ENCODE data around the gene INPP5D. TPM values are rescaled to one million over a fixed set of nuclear protein-coding genes. Genes with fewer than 3 reads are reported as not detected.

The INPP5D gene
- total and polyA plus RNA-seq, 12 donors = 3.4 to 29.4 (median 14.3) TPM

GRCh38 chr2:233115741-233116140 lies 55.6 kb downstream of the INPP5D start:
- DNase-seq = no peak
- intact Hi-C loops (cut with DNase I) = no loop called here
- WGBS, 4 donors = 63 to 78% (median 71%) methylated on average over 2 of the region's 2 CpGs

GRCh38 chr2:233116946-233117345 lies 56.8 kb downstream of the INPP5D start:
- intact Hi-C loops (cut with DNase I) = no loop called here
- no peaks in the 10 kb centered on the region for H3K27me3 ChIP-seq

More at GRCh38 chr2:233115741-233116140, 55.6 kb downstream of the INPP5D start:
- Histone ChIP-seq H3K9me3 (replicated peaks in 1 of 3) (no peaks in the 10 kb centered on the region), H3K27me3 (no peaks in the 10 kb centered on the region), H3K4me1 (replicated peaks in 1 of 2) (no peaks in the 10 kb centered on the region), H3K36me3 (replicated peaks in 1 of 2) (no peaks in the 10 kb centered on the region), H3K27ac (no peak overlapping the region), H3K4me3 (no peak overlapping the region)
- no peak for TF ChIP-seq POLR2A (IDR thresholded peaks at IDR 0.05)
- TF ChIP-seq, protein P1, sequence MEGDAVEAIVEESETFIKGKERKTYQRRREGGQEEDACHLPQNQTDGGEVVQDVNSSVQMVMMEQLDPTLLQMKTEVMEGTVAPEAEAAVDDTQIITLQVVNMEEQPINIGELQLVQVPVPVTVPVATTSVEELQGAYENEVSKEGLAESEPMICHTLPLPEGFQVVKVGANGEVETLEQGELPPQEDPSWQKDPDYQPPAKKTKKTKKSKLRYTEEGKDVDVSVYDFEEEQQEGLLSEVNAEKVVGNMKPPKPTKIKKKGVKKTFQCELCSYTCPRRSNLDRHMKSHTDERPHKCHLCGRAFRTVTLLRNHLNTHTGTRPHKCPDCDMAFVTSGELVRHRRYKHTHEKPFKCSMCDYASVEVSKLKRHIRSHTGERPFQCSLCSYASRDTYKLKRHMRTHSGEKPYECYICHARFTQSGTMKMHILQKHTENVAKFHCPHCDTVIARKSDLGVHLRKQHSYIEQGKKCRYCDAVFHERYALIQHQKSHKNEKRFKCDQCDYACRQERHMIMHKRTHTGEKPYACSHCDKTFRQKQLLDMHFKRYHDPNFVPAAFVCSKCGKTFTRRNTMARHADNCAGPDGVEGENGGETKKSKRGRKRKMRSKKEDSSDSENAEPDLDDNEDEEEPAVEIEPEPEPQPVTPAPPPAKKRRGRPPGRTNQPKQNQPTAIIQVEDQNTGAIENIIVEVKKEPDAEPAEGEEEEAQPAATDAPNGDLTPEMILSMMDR (IDR thresholded peaks at IDR 0.05) = no peak

GRCh38 chr2:233117351-233117750 lies 57.2 kb downstream of the INPP5D start:
- DNase-seq = no peak
- no peak overlapping the region for H3K27ac ChIP-seq
- H3K36me3 ChIP-seq (replicated peaks in 1 of 2) = no peaks in the 10 kb centered on the region
- no peaks in the 10 kb centered on the region for H3K9me3 ChIP-seq (replicated peaks in 1 of 3)
- no peaks in the 10 kb centered on the region for H3K27me3 ChIP-seq
- no peak for TF ChIP-seq POLR2A (IDR thresholded peaks at IDR 0.05)
- TF ChIP-seq, protein P1 (IDR thresholded peaks at IDR 0.05) = no peak
- WGBS, 4 donors = 77 to 83% (median 79%) methylated on average over 6 to 13 of the region's 13 CpGs
- no peaks in the 10 kb centered on the region for H3K4me1 ChIP-seq (replicated peaks in 1 of 2)
- intact Hi-C loops (cut with DNase I) = no loop called here
- H3K4me3 ChIP-seq = no peak overlapping the region

More at GRCh38 chr2:233116946-233117345, 56.8 kb downstream of the INPP5D start:
- no peaks in the 10 kb centered on the region for H3K36me3 ChIP-seq (replicated peaks in 1 of 2)
- TF ChIP-seq POLR2A (IDR thresholded peaks at IDR 0.05) = no peak
- TF ChIP-seq, protein P1 (IDR thresholded peaks at IDR 0.05) = no peak
- WGBS, 4 donors = 72 to 87% (median 76%) methylated on average over 18 of the region's 18 CpGs
- peak in 1 of 7 donors; percentile 23 for DNase-seq
- H3K4me3 ChIP-seq = no peak overlapping the region
- H3K27ac ChIP-seq = no peak overlapping the region
- H3K4me1 ChIP-seq (replicated peaks in 1 of 2) = no peaks in the 10 kb centered on the region
- H3K9me3 ChIP-seq (replicated peaks in 1 of 3) = no peaks in the 10 kb centered on the region

DNA sequence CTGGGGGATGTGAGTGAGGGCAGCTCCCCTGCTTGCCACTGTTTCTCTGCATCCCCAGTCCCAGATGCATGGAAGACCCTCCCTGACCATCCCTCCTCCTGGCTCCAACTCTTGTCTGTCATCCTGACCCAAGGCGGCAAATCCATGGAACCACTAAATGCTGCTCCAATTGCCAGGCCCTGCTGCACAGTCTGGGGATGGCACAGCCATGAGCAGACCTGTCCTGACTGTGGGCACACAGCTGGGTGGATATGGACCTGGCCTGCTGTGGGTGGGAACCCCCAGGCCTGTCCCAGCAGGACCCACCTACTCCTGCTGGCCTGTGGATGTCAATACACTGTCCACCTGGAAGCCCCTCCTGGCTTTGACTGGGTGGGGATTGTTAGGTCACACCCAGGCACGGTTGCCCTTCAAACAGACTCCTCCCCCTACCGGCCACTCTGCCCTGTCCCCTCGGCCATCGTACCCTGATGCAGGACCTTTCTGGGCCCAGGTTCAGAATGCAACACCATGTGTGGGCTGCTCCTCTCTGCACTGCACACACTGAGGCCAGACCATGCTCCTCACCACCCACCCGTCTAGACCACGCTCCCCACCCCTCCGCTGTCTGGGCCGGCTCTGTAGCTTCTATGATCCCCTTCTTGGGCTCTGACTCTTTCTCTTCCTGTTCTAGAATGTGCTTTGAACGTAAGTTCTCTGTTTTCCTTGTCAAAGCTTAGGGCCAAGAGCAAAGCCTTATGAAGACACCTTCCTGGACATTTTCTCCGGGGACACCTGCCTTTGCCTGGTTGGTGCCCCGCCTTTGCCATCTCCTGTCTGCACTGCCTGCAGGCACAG lies 57.9 kb downstream of the INPP5D start:
- no peak overlapping the region for H3K4me3 ChIP-seq
- H3K4me1 ChIP-seq (replicated peaks in 1 of 2) = no peaks in the 10 kb centered on the region
- no peak for TF ChIP-seq POLR2A (IDR thresholded peaks at IDR 0.05)
- TF ChIP-seq, protein P1 (IDR thresholded peaks at IDR 0.05) = no peak
- no peaks in the 10 kb centered on the region for H3K9me3 ChIP-seq (replicated peaks in 1 of 3)
- H3K27me3 ChIP-seq = no peaks in the 10 kb centered on the region
- WGBS, 4 donors = 77 to 86% (median 80%) methylated on average over 8 to 12 of the region's 12 CpGs
- DNase-seq = no peak
- no peaks in the 10 kb centered on the region for H3K36me3 ChIP-seq (replicated peaks in 1 of 2)
- intact Hi-C loops (cut with DNase I) = no loop called here
- no peak overlapping the region for H3K27ac ChIP-seq
